ENCODE measurements around the gene MCHR2.

The MCHR2 gene

GRCh38 chr6:99905209-99906106 is 88.6 kb downstream of the MCHR2 start:
- no peak overlapping the region for H3K4me3 ChIP-seq (ENCODE audit: low read depth, low read length)
- TF ChIP-seq CTCF (IDR thresholded peaks at IDR 0.05; ENCODE audit: low read depth, low read length): peak; percentile 73

- no peak for TF ChIP-seq CTCF (IDR thresholded peaks at IDR 0.05; ENCODE audit: low read depth, low read length)
- H3K4me3 ChIP-seq (ENCODE audit: low read depth, low read length): no peak overlapping the region
These were observed 92.2 kb downstream of the MCHR2 start for GRCh38 chr6:99901596-99902384.

DNA sequence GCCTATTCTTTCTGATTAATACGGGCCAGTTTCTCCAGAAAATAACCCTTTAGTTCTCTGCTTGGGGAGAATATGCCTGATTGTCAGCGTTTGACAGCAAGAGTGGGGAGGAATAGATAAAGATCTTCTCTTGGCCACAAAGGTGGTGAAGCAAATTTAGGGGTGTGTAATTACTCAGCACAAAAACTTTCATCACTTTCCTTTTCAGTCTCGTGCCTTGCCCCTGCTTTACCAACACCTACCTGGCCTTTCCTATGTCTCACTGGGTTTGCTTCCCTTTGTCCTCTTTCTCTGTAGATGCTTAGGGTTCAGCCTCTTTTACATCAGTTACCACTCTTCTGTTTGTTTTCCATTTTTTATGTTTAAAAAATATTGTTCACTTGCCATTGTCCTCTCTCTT is 99.2 kb downstream of the MCHR2 start:
- no peak for TF ChIP-seq CTCF (IDR thresholded peaks at IDR 0.05; ENCODE audit: low read depth, low read length)
- no peak overlapping the region for H3K4me3 ChIP-seq (ENCODE audit: low read depth, low read length)

- TF ChIP-seq CTCF (IDR thresholded peaks at IDR 0.05; ENCODE audit: low read depth, low read length): no peak
- H3K4me3 ChIP-seq (ENCODE audit: low read depth, low read length): no peak overlapping the region
These were observed 107.0 kb downstream of the MCHR2 start for GRCh38 chr6:99887066-99887465.

DNA sequence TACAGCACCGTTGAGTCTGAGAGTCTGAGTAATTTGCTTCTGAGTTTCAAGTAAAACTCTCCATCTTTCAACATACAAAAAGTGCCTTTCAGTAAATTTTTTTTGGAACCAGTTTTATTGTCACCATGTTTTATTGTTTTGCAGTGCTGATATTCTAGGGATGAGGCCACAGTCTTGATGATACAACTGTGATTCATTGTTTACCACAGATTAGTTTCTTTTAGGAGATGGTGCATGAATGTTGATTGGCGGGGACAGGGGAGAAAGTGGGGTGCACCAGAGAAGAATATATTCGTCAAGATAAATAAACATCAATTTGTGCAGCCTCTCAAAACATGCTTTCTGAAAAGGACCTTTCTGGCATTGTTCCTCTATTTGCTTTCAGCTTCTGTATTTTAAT is 109.0 kb downstream of the MCHR2 start:
- H3K4me3 ChIP-seq (ENCODE audit: low read depth, low read length): no peak overlapping the region
- no peak for TF ChIP-seq CTCF (IDR thresholded peaks at IDR 0.05; ENCODE audit: low read depth, low read length)

GRCh38 chr6:99882128-99882702 is 111.8 kb downstream of the MCHR2 start:
- no peak overlapping the region for H3K4me3 ChIP-seq (ENCODE audit: low read depth, low read length)
- TF ChIP-seq CTCF (IDR thresholded peaks at IDR 0.05; ENCODE audit: low read depth, low read length): no peak
